GM19099 (cell line): ENCODE results near the gene LAMC2.

Experiments
- POLR2A ChIP-seq: IDR thresholded peaks from 3 replicates; pipeline ENCODE4 v1.6.1; 2011; ENCODE audit warnings: low read depth; ENCODE audit not compliant: insufficient read length; ENCODE audit errors: extremely low read depth

The LAMC2 gene

DNA sequence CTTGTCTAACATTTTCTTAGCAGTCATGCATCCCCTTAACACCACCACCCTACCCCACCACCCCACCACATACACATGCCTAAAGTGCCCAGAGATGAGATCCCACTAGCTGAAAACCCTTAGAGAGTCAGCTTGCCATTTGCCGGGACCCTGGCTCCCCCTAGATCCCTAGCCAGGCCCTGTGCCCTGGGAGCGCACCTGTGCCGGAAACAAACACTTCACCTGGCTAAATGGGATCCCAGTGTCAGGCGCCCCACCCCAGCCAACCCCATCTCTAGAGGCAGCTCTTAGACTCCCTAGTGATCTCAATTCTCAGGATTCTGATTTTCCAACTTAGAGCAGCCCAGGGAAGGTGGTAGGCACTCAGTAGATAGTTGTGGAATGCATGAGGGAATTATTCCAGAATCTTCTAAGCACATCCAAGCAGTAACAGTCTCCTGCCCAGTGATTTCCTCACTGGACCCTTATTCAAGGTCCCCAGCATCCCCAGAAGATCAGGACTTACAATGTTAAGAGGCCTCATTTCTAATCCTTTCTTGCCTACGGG lies 105.2 kb downstream of the LAMC2 start:
- TF ChIP-seq POLR2A = no peak

DNA sequence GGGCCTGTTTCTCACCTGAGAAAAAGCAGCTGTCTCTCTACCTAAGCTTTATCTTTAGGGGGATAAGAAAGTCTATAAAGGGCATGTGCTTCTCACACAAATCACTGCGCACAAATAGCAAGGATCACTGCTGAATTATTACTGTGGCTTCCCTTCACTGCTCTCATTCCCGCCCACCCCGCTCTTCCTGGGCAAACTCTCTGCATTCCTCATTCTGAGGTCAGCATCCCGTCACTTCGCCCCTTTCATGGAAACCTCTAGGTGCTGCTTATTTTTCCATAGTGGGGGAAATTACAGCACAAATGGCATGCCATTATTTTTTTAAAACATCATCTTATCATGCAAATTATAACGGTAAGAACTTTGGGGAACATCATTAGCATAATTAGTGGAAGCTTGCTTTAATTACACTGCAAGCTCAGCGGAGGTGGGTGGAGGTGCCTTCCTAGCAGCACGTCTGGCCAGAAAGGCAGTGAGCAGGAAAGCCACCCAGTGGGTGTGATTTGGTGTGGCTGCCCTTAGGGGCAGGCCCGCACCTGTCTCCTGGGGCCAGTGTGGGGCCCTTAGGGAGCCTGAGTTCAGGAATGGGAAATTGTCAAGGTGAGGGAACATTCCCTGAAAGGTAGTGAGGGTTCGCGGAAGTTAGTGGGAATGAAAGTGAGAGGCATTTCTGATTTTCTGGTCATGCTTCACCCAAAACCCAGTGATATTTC lies 105.9 kb downstream of the LAMC2 start:
- no peak for TF ChIP-seq POLR2A

DNA sequence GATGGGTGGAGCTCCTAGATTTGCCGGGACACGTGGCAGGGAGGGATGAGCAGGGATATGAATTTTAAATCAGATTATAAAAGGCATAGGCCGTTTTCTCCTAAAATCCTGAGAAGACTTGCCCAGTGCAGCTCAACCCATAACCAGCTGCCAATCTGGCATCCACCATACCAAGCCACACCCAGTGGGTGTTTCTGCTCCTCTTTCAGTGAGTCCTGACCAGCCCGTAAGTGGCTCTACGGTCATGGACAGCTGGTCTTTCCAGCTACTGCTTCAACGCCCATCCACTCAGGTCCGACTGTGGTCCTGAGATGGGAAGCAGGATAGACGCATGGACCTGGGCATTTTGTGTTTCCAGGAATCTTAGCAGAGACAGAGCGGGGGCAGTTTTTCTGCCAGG lies 107.2 kb downstream of the LAMC2 start:
- no peak for TF ChIP-seq POLR2A

DNA sequence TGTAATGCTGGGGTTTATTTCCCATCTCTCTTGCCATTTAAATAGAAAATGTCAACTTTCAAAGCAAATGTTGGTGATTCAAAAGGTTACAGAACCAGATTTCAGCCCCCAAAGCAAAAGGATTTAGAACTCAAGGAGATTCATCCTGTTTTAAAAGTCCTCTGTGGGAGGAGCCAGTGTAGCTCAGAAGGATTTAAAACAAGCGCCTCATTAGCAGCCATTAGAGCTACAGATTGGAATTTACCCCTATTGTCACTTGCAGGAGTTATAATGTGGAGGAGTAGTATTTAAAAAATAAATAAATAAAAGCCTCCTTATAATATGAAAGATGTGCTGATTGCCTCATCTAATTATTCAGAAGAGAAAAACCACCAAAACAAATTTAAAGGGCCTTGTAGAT lies 107.8 kb downstream of the LAMC2 start:
- no peak for TF ChIP-seq POLR2A
